GM21367 (cell line): Measurements from ENCODE around the gene RNF148.
"Not testable (repeated sequence)": the region's sequence is repeated elsewhere in the genome, so short reads cannot be mapped to it uniquely, and the experiment has no call there.

ENCODE experiments used
- ATAC-seq: cut with Tn5 transposase; IDR thresholded peaks from one replicate; pipeline ENCODE4 v1.9.1; 2021; ENCODE audit not compliant: unreplicated experiment

The RNF148 gene

DNA sequence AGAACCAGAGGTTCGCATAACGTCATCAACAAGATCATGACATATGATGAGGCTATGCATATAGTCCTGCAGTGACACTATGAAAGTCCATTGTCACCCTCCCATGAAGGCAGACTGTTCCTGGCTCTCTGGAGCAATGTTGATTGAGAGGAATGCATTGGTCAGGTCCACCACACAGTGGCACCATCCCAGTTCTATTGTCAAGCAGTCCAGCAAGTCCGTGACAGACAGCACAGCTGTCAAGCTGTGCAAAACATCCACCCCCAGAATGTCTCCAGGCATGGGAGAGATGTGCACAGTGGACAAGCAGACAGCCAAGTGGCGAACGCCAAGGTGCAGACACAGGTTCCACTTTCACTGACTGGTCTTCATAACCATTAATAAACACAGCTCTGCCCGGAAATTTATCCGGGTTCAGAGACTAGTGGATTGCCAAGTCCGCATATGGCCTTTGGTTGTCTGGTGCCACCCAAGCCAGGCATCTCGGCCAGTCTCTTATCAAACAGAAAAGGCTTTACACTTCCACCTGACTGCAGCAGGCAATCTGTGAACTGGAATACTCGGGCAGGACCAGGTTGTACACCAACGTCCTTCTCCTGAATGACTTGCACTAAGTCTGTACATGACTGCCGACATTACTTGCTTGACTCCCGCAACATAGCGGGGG, 11.0 kb downstream of the RNF148 start:
- ATAC-seq, result no peak

DNA sequence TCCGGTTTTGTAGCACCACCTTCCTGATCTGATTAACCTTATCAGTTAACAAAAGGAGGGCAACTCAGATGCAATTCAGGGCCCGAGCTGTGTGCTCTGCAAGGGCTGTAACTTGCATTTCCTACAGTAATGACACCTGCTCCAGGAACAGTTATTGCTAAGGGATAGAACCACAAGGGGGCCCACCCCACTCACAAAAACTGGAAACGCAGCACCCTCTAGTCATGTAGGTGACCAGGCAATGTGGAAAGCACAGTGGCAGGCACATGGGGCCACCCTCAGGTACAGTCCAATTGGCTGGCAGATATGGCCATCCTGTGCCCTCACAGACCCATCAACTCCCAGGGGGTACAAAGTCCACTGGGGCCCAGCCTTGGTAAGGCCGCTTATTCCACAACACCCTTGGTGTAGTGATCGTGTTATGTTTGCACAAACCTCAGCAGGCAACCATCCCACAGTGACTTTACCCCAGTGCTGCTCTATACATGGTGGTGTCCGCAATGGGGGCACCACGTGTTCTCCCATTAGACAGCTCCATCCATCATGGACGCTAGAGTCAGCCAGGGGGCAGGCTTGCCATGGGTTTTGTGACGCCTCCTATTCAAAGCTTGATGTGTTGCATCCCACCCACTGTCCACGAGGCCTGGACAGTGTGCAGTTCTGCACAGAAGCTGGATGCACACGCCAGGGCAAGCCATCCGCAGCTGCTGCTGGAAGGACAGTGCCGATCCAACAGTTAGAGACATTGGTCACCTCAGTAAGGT, 13.2 kb downstream of the RNF148 start:
- ATAC-seq, result no peak

DNA sequence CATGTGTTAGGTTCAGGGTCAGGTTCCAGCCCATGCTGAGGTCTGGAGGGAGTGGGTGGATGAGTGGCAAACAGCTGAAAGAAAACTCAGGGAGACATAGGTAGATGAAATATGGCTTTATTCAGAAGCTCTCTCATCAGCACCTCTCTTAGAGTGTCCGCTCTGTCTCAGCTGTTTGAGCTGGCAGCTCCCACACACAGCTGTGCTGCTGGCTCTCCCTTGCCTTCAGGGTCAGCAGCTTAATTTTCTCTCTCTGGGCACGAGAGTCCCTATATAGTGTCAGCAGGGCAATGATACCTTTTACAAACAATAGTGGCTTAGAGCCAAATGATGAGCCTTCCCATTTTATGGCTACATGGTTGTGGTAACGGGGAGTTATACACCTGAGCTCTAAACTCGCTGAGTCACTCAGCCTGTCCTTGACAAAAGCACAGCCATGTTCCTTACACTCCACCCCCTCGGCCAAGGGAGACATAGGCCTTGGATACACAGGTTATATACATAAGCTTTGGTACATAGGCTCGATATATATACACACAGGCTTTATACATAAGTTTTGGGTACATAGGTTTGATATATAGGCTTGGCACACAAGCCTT, 14.2 kb downstream of the RNF148 start:
- no peak for ATAC-seq

DNA sequence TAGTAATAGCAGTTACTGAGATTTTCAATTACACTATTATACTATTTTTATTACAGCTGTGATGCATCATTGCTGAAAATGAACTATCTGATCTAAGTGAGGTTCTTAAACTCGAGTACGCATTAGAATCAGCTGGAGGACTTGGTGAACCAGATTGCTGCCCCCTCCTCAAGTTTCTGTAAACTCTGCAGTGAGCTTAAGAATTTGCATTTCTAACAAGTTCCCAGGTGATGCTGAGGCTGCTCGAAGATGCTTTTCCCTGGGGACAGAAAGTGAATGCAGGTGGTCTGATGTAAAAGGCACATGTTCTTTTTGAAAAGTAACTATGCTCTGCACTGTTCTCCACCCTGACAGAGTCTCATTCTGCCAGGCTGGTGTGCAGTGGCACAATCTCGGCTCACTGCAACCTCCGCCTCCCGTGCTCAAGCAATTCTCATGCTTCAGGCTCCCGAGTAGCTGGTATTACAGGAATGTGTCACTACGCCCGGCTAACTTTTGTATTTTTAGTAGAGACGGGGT, 16.3 kb downstream of the RNF148 start:
- no peak for ATAC-seq

DNA sequence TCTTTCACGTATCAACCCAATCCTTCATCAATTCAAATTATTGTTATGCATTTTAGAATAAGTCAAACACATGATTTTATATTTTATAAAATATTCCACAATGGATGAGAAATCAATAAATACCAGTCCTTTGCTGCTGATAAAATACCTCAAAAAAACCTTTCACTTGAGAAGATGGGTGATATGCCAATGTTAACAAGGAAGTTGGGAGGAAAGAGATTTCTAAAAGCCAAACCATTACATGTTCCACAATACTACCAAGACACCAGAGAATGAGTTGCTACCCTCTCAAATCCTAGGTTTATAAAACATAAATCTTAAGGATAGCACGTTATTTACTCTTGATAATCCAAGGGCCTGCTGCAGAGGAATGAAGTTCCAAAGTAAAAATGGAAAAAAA, 18.2 kb downstream of the RNF148 start:
- no peak for ATAC-seq

DNA sequence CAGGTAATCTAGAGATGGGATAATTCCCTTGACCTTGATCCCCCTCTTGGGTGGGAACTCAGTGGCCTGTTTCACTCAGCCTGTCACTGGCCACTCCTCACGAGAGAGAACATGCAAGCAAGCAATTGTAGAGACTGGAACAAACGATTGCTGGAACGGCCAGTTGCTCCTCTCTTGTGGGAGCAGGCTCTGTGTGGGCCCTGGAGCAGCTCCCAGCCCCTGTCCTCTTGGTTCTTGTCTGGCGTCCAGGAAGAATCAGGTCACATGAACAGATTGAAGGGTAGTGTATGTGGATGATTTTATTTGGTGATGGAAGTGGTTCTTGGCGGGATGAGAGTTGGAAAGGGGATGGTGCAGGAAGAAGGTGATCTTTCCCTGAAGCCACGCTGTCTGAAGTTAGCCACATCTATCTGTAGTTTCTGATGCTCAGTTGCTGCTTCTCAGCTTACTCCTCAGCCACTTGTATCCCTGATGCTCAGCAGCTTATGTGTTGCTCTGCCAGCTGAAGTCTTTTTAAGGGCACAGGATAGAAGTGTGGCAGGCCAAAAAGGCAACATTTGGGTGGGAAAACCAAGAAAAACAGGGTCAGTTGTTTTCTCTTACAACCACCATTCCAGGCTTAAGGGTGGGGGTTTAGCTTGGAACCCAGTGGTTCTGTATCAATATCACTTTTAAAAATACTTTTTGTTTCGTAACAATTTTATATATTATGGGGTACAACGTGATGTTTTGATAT, 19.7 kb downstream of the RNF148 start:
- ATAC-seq, result no peak

DNA sequence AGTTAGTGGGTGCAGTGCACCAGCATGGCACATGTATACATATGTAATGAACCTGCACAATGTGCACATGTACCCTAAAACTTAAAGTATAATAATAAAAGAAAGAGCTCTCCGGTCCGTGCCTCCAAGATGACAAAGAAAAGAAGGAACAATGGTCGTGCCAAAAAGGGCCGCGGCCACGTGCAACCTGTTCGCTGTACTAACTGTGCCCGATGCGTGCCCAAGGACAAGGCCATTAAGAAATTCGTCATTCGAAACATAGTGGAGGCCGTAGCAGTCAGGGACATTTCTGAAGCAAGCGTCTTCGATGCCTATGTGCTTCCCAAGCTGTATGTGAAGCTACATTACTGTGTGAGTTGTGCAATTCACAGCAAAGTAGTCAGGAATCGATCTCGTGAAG, 21.5 kb downstream of the RNF148 start:
- not testable (repeated sequence) for ATAC-seq

DNA sequence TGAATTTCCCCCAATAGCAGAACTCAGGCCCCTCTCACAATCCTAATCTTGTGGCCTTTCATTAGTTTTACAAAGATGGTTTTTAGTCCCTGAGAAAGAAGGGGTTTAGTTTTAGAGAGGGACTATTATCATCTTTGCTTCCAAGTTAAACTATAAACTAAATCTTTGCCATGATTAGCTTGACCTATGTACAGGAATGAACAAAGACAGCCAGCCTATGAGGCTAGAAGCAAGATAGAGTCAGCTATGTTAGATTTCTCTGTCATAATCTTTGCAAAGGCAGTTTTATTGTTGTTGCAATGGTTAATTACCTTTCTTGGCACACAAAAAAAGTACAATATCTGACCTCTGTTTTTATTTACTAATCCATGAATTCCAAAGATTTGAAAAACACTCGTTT, 22.9 kb downstream of the RNF148 start:
- no peak for ATAC-seq

DNA sequence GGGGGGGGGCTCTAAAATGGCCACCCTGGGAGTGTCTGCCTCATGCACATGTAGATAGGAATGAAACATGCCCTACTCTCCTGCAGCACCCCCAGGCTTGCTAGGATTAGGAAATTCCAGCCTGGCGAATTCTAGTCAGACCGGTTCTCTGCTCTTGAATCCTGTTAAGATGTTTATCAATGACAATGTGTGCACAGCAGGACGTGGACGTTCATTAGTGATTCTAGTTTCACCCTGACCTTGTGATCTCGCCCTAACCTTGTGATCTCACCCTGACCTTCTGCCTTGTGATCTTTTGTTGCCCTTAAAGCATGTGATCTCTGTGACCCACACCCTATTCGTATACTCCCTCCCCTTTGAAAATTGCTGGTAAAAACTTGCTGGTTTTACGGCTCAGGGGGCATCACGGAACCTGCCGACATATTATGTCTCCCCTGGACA, 23.4 kb downstream of the RNF148 start:
- ATAC-seq, result not testable (repeated sequence)

DNA sequence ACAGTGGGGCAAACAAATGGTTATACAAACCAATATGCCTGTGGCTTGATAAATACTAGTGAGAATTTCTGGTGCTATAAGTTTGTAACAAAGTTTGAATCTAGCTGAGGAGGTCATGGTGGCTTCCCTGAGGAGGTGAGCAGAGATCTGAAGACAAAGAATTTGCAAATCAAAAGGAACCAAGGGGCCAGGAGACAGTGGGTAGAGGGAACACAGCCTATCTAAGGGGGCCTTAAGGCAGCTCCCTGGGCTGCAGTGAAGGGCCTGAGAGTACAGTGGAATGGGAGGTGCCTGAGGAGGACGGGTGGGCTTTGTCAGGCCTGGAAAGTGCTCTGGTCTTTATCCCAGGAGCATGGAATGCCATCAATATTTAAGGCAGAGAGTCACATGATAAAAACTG, 25.6 kb downstream of the RNF148 start:
- no peak for ATAC-seq

DNA sequence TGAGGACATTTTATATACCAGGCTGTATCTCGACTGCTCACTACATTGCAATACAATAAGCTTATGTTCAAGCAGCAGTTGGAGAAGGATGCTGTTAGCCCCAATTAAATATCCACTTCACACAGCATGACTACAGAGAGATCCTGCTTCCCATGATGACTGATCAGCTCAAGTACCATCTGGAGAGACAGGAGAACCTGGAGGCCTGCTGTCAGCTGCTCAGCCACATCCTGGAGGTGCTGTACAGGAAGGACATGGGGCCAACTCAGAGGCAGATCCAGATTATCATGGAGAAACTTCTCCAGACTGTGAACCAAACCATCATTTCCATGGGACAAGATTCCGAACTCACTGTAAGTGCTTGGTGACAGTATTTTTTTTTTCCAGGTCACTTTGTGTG, 26.3 kb downstream of the RNF148 start:
- no peak for ATAC-seq

DNA sequence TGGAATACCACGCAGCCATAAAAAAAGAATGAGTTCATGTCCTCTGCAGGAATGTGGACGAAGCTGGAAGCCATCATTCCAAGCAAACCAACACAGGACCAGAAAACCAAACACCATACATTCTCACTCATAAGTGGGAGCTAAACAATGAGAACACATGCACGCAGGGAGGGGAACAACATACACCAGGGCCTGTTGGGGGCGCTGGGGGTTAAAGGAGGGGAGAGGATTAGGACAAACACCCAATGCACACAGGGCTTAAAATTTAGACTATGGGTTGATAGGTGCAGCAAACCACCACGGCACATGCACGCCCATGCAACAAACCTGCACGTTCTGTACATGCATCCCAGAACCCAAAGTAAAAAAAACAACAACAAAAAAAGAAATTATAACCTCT, 27.1 kb downstream of the RNF148 start:
- ATAC-seq, result no peak

DNA sequence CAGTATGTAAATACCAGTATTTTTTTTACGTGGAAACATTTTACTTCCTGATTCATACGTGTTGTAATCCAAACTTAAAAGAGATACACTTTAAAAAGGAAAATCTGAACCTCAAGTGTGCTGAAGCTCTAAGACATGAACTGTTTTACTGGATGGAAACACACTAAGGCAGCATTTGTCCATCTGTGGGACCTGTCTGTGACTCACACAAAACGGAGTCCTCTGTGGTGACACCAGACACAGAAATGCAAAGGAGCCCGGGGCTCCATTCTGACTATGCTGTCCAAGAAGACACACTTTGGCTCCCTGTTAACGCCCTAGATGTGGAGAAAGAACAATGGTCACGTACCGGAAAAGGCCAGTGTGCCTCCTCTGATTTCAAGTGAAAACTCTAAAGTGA, 27.7 kb downstream of the RNF148 start:
- ATAC-seq, result no peak

DNA sequence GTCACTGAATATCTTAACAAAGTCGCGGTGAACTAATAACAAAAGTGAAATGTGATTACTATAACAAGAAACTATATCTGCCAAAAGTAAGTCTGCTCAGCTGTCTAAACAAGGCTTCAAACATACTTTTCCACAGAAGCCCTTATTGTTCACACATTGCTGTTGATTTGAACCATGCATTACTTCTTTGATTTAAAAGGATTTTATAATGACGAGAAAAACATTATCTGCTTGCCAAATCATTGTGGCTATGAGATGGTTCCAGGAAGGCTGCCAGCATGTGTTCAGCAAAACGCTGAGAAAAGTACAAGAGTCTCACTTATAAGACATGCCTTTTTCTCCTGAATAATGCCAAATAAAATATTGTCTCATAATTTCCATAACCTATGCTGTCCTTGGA, 28.2 kb downstream of the RNF148 start:
- ATAC-seq, result no peak

DNA sequence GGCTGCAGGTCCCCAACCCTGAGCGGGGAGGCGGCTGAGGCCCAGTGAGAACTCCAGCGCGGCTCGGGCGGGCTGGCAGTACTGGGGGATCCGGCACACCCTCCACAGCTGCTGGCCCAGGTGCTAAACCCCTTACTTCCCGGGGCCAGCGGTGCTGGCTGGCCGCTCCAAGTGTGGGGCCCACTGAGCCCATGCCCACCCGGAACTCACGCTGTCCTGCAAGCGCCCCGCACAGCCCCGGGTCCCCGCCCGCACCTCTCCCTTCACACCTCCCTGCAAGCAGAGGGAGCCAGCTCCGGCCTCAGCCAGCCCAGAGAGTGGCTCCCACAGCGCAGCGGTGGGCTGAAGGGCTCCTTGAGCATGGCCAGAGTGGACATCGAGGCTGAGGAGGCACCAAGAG, 28.8 kb downstream of the RNF148 start:
- ATAC-seq, result no peak

DNA sequence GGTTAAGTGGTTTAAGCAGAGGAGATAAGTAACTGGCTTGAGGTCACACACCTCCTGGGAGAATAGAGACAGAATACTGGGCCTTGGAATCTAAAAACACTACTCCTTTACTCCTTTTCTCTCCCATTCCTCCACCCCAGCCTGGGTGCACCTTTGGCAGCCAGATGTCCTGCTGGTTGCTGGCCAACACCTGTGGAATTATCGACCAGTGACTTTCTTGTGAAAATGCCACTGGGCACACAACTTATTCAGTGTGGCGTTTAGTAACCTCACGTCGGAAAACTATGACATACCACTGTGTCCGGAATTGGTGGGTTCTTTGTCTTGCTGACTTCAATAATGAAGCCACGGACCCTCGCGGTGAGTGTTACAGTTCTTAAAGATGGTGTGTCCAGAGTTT, 30.2 kb downstream of the RNF148 start:
- no peak for ATAC-seq

DNA sequence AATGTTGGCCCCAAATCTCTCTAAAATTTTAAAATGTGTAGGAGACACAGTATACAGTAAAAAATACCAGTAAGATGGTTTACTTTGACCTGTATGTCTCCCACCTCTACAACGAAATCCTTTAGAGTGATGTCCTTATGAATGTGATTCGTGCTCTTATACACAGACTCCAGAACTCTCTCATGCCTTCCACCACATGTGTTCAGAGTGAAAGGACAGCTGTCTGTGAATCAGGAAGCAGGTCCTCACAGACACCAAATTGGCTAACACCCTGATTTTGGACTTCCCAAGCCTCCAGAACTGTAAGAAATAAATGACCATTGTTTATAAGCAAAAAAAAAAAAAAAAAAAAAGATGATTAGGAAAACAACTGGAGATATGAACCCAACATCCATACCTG, 39.0 kb downstream of the RNF148 start:
- no peak for ATAC-seq

DNA sequence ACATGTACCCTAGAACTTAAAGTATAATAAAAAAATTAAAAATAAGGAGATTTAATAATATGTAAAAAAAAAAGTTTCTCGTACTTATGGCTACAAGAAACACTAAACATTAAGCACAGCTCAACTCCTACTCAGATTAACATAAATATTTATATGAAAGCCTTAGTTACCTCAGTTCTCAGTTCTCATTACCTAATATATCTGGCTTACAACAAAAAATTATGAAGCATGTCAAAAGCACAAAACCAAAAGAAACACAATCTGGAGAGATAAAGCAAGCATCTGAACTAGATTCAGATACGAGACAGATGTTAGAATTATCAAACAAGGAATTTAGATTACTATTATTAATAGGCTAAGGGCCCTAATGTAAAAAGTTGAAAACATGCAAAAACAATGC, 43.9 kb downstream of the RNF148 start:
- ATAC-seq, result no peak

DNA sequence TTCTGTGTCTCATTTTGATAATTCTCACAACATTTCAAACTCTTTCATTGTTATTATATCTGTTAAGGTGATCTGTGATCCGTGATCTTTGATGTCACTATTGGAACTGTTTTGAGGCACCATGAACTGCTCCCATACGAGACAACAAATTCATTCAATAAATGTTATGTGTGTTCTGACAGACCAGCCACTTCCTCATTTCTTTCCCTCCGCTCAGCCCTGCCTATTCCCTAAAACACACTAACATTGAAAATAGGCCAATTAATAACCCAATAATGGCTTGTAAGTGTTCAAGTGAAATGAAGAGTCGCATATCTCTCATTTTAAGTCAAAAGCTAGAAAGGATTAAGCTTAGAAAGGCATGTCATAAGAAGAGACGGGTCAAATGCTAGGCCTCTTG, 49.0 kb downstream of the RNF148 start:
- no peak for ATAC-seq

DNA sequence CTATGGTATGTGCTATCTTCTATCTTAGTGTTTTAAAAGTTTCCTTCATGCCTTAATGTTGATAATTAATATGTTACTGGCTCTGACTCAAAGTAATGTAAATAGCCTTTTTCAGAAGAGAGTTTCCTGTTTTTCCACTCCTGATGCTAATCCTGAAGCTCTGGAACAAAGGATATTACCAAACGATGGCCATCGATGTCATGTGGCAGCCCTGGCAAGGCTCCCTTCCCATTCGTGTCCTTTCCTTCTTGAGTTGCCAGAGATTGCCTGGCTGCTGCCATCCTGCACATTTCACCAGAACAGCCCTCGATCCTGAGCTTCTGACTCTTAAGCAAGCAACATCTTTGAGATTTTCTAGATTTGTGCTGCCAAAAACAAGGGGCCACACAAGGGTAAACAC, 49.8 kb downstream of the RNF148 start:
- no peak for ATAC-seq
